K562 (cell line): ENCODE results near the gene BOLL. TPM values are rescaled to one million over a fixed set of nuclear protein-coding genes. Genes with fewer than 3 reads are reported as not detected.

Experiments used
- DEAF1 ChIP-seq: fragments of 450-650 bp; formaldehyde crosslinking; IDR thresholded peaks from 2 replicates; pipeline ENCODE4 v1.4.0; 2020; ENCODE audit warnings: mild to moderate bottlenecking, moderate library complexity
- FOXK1 ChIP-seq: sonication (generic); formaldehyde crosslinking; IDR thresholded peaks from 2 replicates; pipeline ENCODE4 v1.8.0; 2022; ENCODE audit warnings: missing genetic modification reagents, mild to moderate bottlenecking, borderline replicate concordance
- REST ChIP-seq, 2 experiments: fragments of 450-650 bp; formaldehyde crosslinking in 1 of 2; IDR thresholded peaks; 2 replicates each; pipeline versions ENCODE4 v1.4.0 to v1.6.1; 2014 to 2020; ENCODE audit warnings: mild to moderate bottlenecking in 2 of 2, borderline replicate concordance in 1 of 2, low read depth in 1 of 2
- SMC3 ChIP-seq: conservative IDR thresholded peaks from 2 replicates; pipeline ENCODE4 v1.6.1; 2011; ENCODE audit warnings: low read depth, low read length, improper control_type of control experiment; ENCODE audit not compliant: insufficient read depth
- ZNF76 ChIP-seq: fragments of 250-450 bp; sonication (Bioruptor Pico); IDR thresholded peaks from 2 replicates; pipeline ENCODE4 v1.4.0; 2020; ENCODE audit warnings: mild to moderate bottlenecking, moderate library complexity, borderline replicate concordance
- polyA plus RNA-seq, 8 experiments: library from polyadenylated mRNA; depleted of rRNA in 4 of 8; stranded (reverse) in 5 of 8; unstranded in 3 of 8; fragments of >200 nt; fragmentation: Nextera tagmentation in 2 of 8; fragmentation: Illumina TruSeq in 1 of 8; extraction: Ambion mirVana in 2 of 8; extraction: Trizol in 1 of 8; gene quantifications; 2 replicates each; pipeline versions ENCODE4 v1.2.1 to v1.2.3, GENCODE V29; 2011 to 2014; ENCODE audit warnings: inconsistent platforms in 1 of 8, missing spikeins in 1 of 8
- total RNA-seq, 7 experiments: library from RNA; depleted of rRNA in 6 of 7; stranded (reverse); fragments of >200 nt in 6 of 7; fragmentation: Illumina TruSeq in 2 of 7; extraction: Trizol in 2 of 7; gene quantifications; 2 replicates each; pipeline versions ENCODE4 v1.2.1 to v1.2.3, GENCODE V29; 2011 to 2021; ENCODE audit warnings: low replicate concordance in 1 of 7

BOLL gene
- total and polyA plus RNA-seq, 9 of the 15 experiments (the other 6 are each of a cell fraction or from before 2014, with no cell fraction given) = 0.11 to 0.55 (median 0.19) TPM; not detected in 1

GRCh38 chr2:197777823-197778407 is 7.2 kb downstream of the BOLL start (continued):
- TF ChIP-seq REST (IDR thresholded peaks at IDR 0.05; ENCODE audit: borderline replicate concordance) (peak; percentile 68; the same call in 1 of the 2 replicates), REST (CRISPR knock-in tag; IDR thresholded peaks at IDR 0.05; ENCODE audit: low read depth) (no peak), FOXK1 (no peak), SMC3 (0 out of 2 replicates have a peak, but pooled peaks have one; percentile 19), ZNF76 (no peak), DEAF1 (CRISPR knock-in tag) (peak; percentile 60; the same call in 1 of the 2 replicates)
